Vagina (tissue), 2 donors: ENCODE measurements around the gene ZNF474. TPM values are rescaled to one million over a fixed set of nuclear protein-coding genes. Genes with fewer than 3 reads are reported as not detected.
A peak's percentile ranks its signal among the peaks of the same experiment; 100 is the strongest.

ENCODE experiments used
- DNase-seq, 2 donors: peaks; one replicate each; pipeline ENCODE4 v3.0.0-alpha.2; 2017; ENCODE audit errors: extremely low spot score in 2 of 2
- H3K27ac ChIP-seq: fragments of 200-600 bp; sonication (generic); one replicate; pipeline ENCODE4 v1.5.1; 2019
- H3K27me3 ChIP-seq: fragments of 200-600 bp; sonication (generic); one replicate; pipeline ENCODE4 v1.5.1; 2019
- H3K36me3 ChIP-seq, 2 donors: fragments of 200-600 bp; sonication (generic); one replicate each; pipeline ENCODE4 v1.5.1; 2017 to 2019
- H3K4me1 ChIP-seq: fragments of 200-600 bp; sonication (generic); one replicate; pipeline ENCODE4 v1.5.1; 2019
- H3K4me3 ChIP-seq, 2 donors: fragments of 200-600 bp; sonication (generic); 1 replicate in 1 of 2; 2 replicates in 1 of 2; pipeline ENCODE4 v1.5.1; 2016 to 2019
- H3K9me3 ChIP-seq: fragments of 200-600 bp; sonication (generic); one replicate; pipeline ENCODE4 v1.5.1; 2019
- CTCF ChIP-seq, 3 experiments: fragments of 450-650 bp in 2 of 3; fragments of 200-600 bp in 1 of 3; sonication (generic) in 1 of 3; IDR thresholded peaks; one replicate each; pipeline ENCODE4 v1.5.1; 2017 to 2019; ENCODE audit warnings: antibody characterized with exemption in 3 of 3, mild to moderate bottlenecking in 2 of 3, moderate library complexity in 2 of 3
- POLR2A ChIP-seq, 2 donors: fragments of 450-650 bp; IDR thresholded peaks; one replicate each; pipeline ENCODE4 v1.6.1; 2017; ENCODE audit warnings: antibody characterized with exemption in 2 of 2, mild to moderate bottlenecking in 2 of 2, moderate library complexity in 2 of 2
- POLR2AphosphoS5 ChIP-seq, 2 donors: sonication (generic); formaldehyde crosslinking; IDR thresholded peaks; one replicate each; pipeline ENCODE4 v1.9.0; 2017; ENCODE audit warnings: antibody characterized with exemption in 2 of 2, mild to moderate bottlenecking in 2 of 2, low read depth in 1 of 2; ENCODE audit not compliant: insufficient read depth in 1 of 2
- intact Hi-C: fragments of 100-400 bp; cut with DNase I; formaldehyde crosslinking; loops from one replicate; pipeline ENCODE4 v1.15.1; 2023
- total RNA-seq: library from RNA; depleted of rRNA; stranded (reverse); fragments of >200 nt; gene quantifications from one replicate; pipeline ENCODE4 v1.2.3, GENCODE V29; 2016

ZNF474 gene
- total RNA-seq, 1 donor from 2014 or later = 0.49 TPM

GRCh38 chr5:122118356-122118948, 10.9 kb upstream of the ZNF474 start:
- no peak overlapping the region for H3K4me3 ChIP-seq
- no peaks in the 10 kb centered on the region for H3K4me1 ChIP-seq
- H3K36me3 ChIP-seq = no peaks in the 10 kb centered on the region
- intact Hi-C loops = no loop called here
- no peaks in the 10 kb centered on the region for H3K9me3 ChIP-seq
- DNase-seq = no peak
- no peak overlapping the region for H3K27ac ChIP-seq
- no peaks in the 10 kb centered on the region for H3K27me3 ChIP-seq
- TF ChIP-seq POLR2A (IDR thresholded peaks at IDR 0.05) = no peak
- TF ChIP-seq POLR2AphosphoS5 (IDR thresholded peaks at IDR 0.05; ENCODE audit: insufficient read depth in 1 of 2, low read depth in 1 of 2) = no peak
- TF ChIP-seq CTCF (IDR thresholded peaks at IDR 0.05) = no peak

GRCh38 chr5:122119205-122119604, 10.1 kb upstream of the ZNF474 start:
- no peaks in the 10 kb centered on the region for H3K36me3 ChIP-seq

GRCh38 chr5:122120493-122120892, 8.9 kb upstream of the ZNF474 start:
- H3K9me3 ChIP-seq = no peaks in the 10 kb centered on the region
- no peaks in the 10 kb centered on the region for H3K36me3 ChIP-seq
- no peak overlapping the region for H3K4me3 ChIP-seq
- no peaks in the 10 kb centered on the region for H3K27me3 ChIP-seq
- no peak for TF ChIP-seq POLR2AphosphoS5 (IDR thresholded peaks at IDR 0.05; ENCODE audit: insufficient read depth in 1 of 2, low read depth in 1 of 2)
- no peak for TF ChIP-seq CTCF (IDR thresholded peaks at IDR 0.05)
- no peak for TF ChIP-seq POLR2A (IDR thresholded peaks at IDR 0.05)
- no peaks in the 10 kb centered on the region for H3K4me1 ChIP-seq
- no peak overlapping the region for H3K27ac ChIP-seq
- DNase-seq = no peak
- intact Hi-C loops = no loop called here

More at GRCh38 chr5:122119205-122119604, 10.1 kb upstream of the ZNF474 start:
- Histone ChIP-seq H3K4me1 (no peaks in the 10 kb centered on the region), H3K9me3 (no peaks in the 10 kb centered on the region), H3K27me3 (no peaks in the 10 kb centered on the region), H3K27ac (no peak overlapping the region), H3K4me3 (no peak overlapping the region)
- DNase-seq = no peak
- intact Hi-C loops = no loop called here
- TF ChIP-seq POLR2A (IDR thresholded peaks at IDR 0.05) (no peak), POLR2AphosphoS5 (IDR thresholded peaks at IDR 0.05; ENCODE audit: insufficient read depth in 1 of 2, low read depth in 1 of 2) (no peak), CTCF (IDR thresholded peaks at IDR 0.05) (no peak)

GRCh38 chr5:122120957-122121356, 8.4 kb upstream of the ZNF474 start:
- H3K4me1 ChIP-seq = peaks cover 4% of the 10 kb centered on the region
- no peak overlapping the region for H3K27ac ChIP-seq
- no peak for DNase-seq
- H3K4me3 ChIP-seq = no peak overlapping the region
- H3K27me3 ChIP-seq = no peaks in the 10 kb centered on the region
- no peaks in the 10 kb centered on the region for H3K9me3 ChIP-seq
- TF ChIP-seq CTCF (IDR thresholded peaks at IDR 0.05) (no peak), POLR2AphosphoS5 (IDR thresholded peaks at IDR 0.05; ENCODE audit: insufficient read depth in 1 of 2, low read depth in 1 of 2) (peak in 1 of 2 donors; percentile 74), POLR2A (IDR thresholded peaks at IDR 0.05) (no peak)
- no peaks in the 10 kb centered on the region for H3K36me3 ChIP-seq
- intact Hi-C loops = no loop called here
